PC-9 (cell line): ENCODE measurements around the gene EFCAB11.

ENCODE experiments used
- EZH2 ChIP-seq: fragments of 200-600 bp; sonication (generic); IDR thresholded peaks from 2 replicates; pipeline ENCODE4 v1.8.0; 2017; ENCODE audit warnings: antibody characterized with exemption, low read depth
- TF ChIP-seq, protein P1 (sequence below): fragments of 200-600 bp; sonication (generic); conservative IDR thresholded peaks from 2 replicates; pipeline ENCODE4 v1.6.1; 2017; ENCODE audit warnings: mixed run types, antibody characterized with exemption, mild to moderate bottlenecking, moderate library complexity

- TF ChIP-seq, protein P1, sequence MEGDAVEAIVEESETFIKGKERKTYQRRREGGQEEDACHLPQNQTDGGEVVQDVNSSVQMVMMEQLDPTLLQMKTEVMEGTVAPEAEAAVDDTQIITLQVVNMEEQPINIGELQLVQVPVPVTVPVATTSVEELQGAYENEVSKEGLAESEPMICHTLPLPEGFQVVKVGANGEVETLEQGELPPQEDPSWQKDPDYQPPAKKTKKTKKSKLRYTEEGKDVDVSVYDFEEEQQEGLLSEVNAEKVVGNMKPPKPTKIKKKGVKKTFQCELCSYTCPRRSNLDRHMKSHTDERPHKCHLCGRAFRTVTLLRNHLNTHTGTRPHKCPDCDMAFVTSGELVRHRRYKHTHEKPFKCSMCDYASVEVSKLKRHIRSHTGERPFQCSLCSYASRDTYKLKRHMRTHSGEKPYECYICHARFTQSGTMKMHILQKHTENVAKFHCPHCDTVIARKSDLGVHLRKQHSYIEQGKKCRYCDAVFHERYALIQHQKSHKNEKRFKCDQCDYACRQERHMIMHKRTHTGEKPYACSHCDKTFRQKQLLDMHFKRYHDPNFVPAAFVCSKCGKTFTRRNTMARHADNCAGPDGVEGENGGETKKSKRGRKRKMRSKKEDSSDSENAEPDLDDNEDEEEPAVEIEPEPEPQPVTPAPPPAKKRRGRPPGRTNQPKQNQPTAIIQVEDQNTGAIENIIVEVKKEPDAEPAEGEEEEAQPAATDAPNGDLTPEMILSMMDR: no peak
- TF ChIP-seq EZH2: no peak
Observed at GRCh38 chr14:89849931-89850330, 104.6 kb downstream of the EFCAB11 start.
